ENCODE measurements around the gene TSPAN3. TPM values are rescaled to one million over a fixed set of nuclear protein-coding genes. Genes with fewer than 3 reads are reported as not detected.
A peak's percentile ranks its signal among the peaks of the same experiment; 100 is the strongest.

TSPAN3 gene
- total and polyA plus RNA-seq, 8 donors, result 71.6 to 173 (median 89.2) TPM

GRCh38 chr15:77067691-77068367, 3.1 kb downstream of the TSPAN3 start:
- no peaks in the 10 kb centered on the region for H3K27me3 ChIP-seq
- 14 to 18% methylated on average over 3 of the region's 3 CpGs for WGBS, 2 donors
- FAIRE-seq (no peak), DNase-seq (no peak), ATAC-seq (no peak)
- no peak overlapping the region for H3K4me3 ChIP-seq
- no peaks in the 10 kb centered on the region for H3K36me3 ChIP-seq
- H3K9me3 ChIP-seq, result no peaks in the 10 kb centered on the region
- TF ChIP-seq CTCF (IDR thresholded peaks at IDR 0.05), result no peak
- H3K27ac ChIP-seq, result peak overlapping the region; percentile 44 to 94 (median 78)
- intact Hi-C loops (cut with DNase I), result no loop called here
- H3K4me1 ChIP-seq, result peaks cover 47 to 59% (median 57%) of the 10 kb centered on the region in 3 donors

GRCh38 chr15:77066971-77067690, 3.8 kb downstream of the TSPAN3 start:
- WGBS, 2 donors, result 31 to 32% methylated on average over 3 of the region's 3 CpGs
- DNase-seq (no peak), ATAC-seq (peak; percentile 49 to 61 (median 56)), FAIRE-seq (peak; percentile 49)
- Histone ChIP-seq H3K27me3 (no peaks in the 10 kb centered on the region), H3K4me3 (no peak overlapping the region), H3K27ac (peak overlapping the region; percentile 44 to 94 (median 78)), H3K9me3 (no peaks in the 10 kb centered on the region), H3K4me1 (peaks cover 47 to 59% (median 57%) of the 10 kb centered on the region in 3 donors), H3K36me3 (no peaks in the 10 kb centered on the region)
- no peak for TF ChIP-seq CTCF (IDR thresholded peaks at IDR 0.05)
- intact Hi-C loops (cut with DNase I), result no loop called here

GRCh38 chr15:77064539-77065308, 6.2 kb downstream of the TSPAN3 start:
- Histone ChIP-seq H3K9me3 (no peaks in the 10 kb centered on the region), H3K4me3 (no peak overlapping the region), H3K36me3 (no peaks in the 10 kb centered on the region), H3K27me3 (no peaks in the 10 kb centered on the region), H3K4me1 (peaks cover 51 to 71% (median 69%) of the 10 kb centered on the region in 3 donors), H3K27ac (peak overlapping the region in 3 of 4 donors; percentile 22 to 56 (median 30))
- ATAC-seq (peak; percentile 36 to 61 (median 54)), FAIRE-seq (peak; percentile 23), DNase-seq (no peak)
- intact Hi-C loops (cut with DNase I), result no loop called here
- no peak for TF ChIP-seq CTCF (IDR thresholded peaks at IDR 0.05)
- 57 to 58% methylated on average over 6 of the region's 6 CpGs for WGBS, 2 donors

GRCh38 chr15:77064063-77064462, 6.8 kb downstream of the TSPAN3 start:
- ATAC-seq, result peak in 2 of 4 donors; percentile 19 to 21
- intact Hi-C loops (cut with DNase I), result no loop called here
- peaks cover 52 to 69% (median 64%) of the 10 kb centered on the region in 3 donors for H3K4me1 ChIP-seq

More at GRCh38 chr15:77064063-77064462, 6.8 kb downstream of the TSPAN3 start:
- Histone ChIP-seq H3K27me3 (no peaks in the 10 kb centered on the region), H3K4me3 (no peak overlapping the region), H3K9me3 (no peaks in the 10 kb centered on the region), H3K36me3 (no peaks in the 10 kb centered on the region), H3K27ac (peak overlapping the region in 3 of 4 donors; percentile 22 to 56 (median 30))
- 17 to 23% methylated on average over 2 of the region's 2 CpGs for WGBS, 2 donors
- no peak for FAIRE-seq
- DNase-seq, result no peak
- TF ChIP-seq CTCF (IDR thresholded peaks at IDR 0.05), result no peak

Measured in pancreas (tissue), 10 donors.